Tibial nerve (tissue), 4 donors: ENCODE measurements around the gene RPRD1B. TPM values are rescaled to one million over a fixed set of nuclear protein-coding genes. Genes with fewer than 3 reads are reported as not detected.

Experiments used
- DNase-seq, 2 donors: peaks; one replicate each; pipeline ENCODE4 v3.0.0-alpha.2; 2019; ENCODE audit warnings: low spot score in 2 of 2
- H3K27ac ChIP-seq, 4 donors: fragments of 200-600 bp; sonication (generic) in 3 of 4; one replicate each; pipeline ENCODE4 v1.5.1; 2017 to 2019; ENCODE audit warnings: mild to moderate bottlenecking in 1 of 4
- H3K27me3 ChIP-seq, 2 donors: fragments of 200-600 bp; sonication (generic) in 1 of 2; one replicate each; pipeline versions ENCODE4 v1.5.1 to v1.6.0; 2017 to 2019
- H3K36me3 ChIP-seq, 3 donors: fragments of 200-600 bp; sonication (generic); one replicate each; pipeline ENCODE4 v1.5.1; 2018 to 2019
- H3K4me1 ChIP-seq, 4 donors: fragments of 200-600 bp; sonication (generic) in 3 of 4; one replicate each; pipeline ENCODE4 v1.5.1; 2017 to 2019
- H3K4me3 ChIP-seq, 4 donors: fragments of 200-600 bp; sonication (generic) in 3 of 4; one replicate each; pipeline ENCODE4 v1.5.1; 2017 to 2019; ENCODE audit warnings: mild to moderate bottlenecking in 1 of 4, moderate library complexity in 1 of 4
- H3K9me3 ChIP-seq, 4 donors: fragments of 200-600 bp; sonication (generic) in 3 of 4; one replicate each; pipeline ENCODE4 v1.5.1; 2017 to 2019
- EP300 ChIP-seq, 2 donors: sonication (generic); formaldehyde crosslinking; IDR thresholded peaks; one replicate each; pipeline ENCODE4 v1.6.1; 2017; ENCODE audit warnings: antibody characterized with exemption in 2 of 2, mild to moderate bottlenecking in 1 of 2
- POLR2A ChIP-seq, 2 donors: fragments of 450-650 bp; IDR thresholded peaks; one replicate each; pipeline ENCODE4 v1.6.1; 2017; ENCODE audit warnings: antibody characterized with exemption in 2 of 2, mild to moderate bottlenecking in 2 of 2, moderate library complexity in 2 of 2
- WGBS, 2 donors: methylation state at CpG; one replicate each; pipeline ENCODE4 v1.1.5; 2018; 5-methylcytosine and 5-hydroxymethylcytosine counted together
- total RNA-seq, 4 donors: library from RNA; depleted of rRNA; stranded (reverse); fragments of >200 nt; gene quantifications; one replicate each; pipeline ENCODE4 v1.1.0, GENCODE V29; 2016
- TF ChIP-seq, protein P1 (sequence below), 5 experiments: fragments of 200-600 bp in 3 of 5; fragments of 450-650 bp in 2 of 5; sonication (generic) in 3 of 5; IDR thresholded peaks; one replicate each; pipeline ENCODE4 v1.5.1; 2016 to 2019; ENCODE audit warnings: antibody characterized with exemption in 5 of 5, mild to moderate bottlenecking in 3 of 5, moderate library complexity in 2 of 5

RPRD1B gene
- total RNA-seq, 4 donors from 2014 or later = 28.5 to 36.3 (median 35.1) TPM

DNA sequence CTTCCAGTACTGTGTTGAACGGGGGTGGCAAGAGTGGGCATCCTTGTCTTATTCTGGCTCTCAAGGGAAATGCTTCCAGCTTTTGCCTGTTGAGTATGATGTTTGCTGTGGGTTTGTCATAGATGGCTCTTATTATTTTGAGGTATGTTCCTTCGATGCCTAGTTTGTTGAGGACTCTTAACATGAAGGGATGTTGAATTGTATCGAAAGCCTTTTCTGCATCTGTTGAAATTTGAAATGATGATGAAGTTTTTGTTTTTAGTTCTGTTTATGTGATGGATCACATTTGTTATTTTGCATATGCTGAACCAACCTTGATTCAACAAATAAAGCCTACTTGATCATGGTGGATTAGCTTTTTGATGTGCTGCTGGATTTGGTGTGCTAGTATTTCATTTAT, 48.0 kb downstream of the RPRD1B start:
- Histone ChIP-seq H3K4me1 (no peaks in the 10 kb centered on the region), H3K4me3 (no peak overlapping the region), H3K36me3 (peaks cover 0 to 84% (median 0%) of the 10 kb centered on the region in 3 donors), H3K27me3 (no peaks in the 10 kb centered on the region), H3K9me3 (no peaks in the 10 kb centered on the region), H3K27ac (no peak overlapping the region)
- no peak for TF ChIP-seq EP300 (IDR thresholded peaks at IDR 0.05)
- TF ChIP-seq POLR2A (IDR thresholded peaks at IDR 0.05) = no peak
- TF ChIP-seq, protein P1, sequence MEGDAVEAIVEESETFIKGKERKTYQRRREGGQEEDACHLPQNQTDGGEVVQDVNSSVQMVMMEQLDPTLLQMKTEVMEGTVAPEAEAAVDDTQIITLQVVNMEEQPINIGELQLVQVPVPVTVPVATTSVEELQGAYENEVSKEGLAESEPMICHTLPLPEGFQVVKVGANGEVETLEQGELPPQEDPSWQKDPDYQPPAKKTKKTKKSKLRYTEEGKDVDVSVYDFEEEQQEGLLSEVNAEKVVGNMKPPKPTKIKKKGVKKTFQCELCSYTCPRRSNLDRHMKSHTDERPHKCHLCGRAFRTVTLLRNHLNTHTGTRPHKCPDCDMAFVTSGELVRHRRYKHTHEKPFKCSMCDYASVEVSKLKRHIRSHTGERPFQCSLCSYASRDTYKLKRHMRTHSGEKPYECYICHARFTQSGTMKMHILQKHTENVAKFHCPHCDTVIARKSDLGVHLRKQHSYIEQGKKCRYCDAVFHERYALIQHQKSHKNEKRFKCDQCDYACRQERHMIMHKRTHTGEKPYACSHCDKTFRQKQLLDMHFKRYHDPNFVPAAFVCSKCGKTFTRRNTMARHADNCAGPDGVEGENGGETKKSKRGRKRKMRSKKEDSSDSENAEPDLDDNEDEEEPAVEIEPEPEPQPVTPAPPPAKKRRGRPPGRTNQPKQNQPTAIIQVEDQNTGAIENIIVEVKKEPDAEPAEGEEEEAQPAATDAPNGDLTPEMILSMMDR (IDR thresholded peaks at IDR 0.05) = no peak
- WGBS, 2 donors = 71 to 89% methylated on average over 3 of the region's 3 CpGs
- no peak for DNase-seq

DNA sequence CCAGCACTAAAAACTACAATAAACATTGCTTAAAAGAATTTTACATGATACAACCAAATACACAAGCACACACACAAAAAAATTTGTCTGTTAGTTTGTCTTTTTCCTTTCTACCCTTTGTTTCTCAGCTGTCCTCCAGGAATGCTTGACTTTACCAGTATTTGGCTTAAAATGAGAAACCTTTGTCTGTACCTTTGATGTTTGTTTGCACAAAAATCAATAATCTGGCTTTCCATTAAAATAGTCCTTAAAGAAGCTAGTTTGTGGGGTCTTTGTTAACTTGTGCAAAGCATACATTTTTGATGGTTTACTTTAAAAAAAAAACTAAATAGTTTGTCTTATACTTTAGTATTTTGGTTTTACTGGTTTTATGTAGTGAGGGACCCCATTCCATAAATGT, 49.3 kb downstream of the RPRD1B start:
- Histone ChIP-seq H3K4me1 (no peaks in the 10 kb centered on the region), H3K27ac (no peak overlapping the region)

DNA sequence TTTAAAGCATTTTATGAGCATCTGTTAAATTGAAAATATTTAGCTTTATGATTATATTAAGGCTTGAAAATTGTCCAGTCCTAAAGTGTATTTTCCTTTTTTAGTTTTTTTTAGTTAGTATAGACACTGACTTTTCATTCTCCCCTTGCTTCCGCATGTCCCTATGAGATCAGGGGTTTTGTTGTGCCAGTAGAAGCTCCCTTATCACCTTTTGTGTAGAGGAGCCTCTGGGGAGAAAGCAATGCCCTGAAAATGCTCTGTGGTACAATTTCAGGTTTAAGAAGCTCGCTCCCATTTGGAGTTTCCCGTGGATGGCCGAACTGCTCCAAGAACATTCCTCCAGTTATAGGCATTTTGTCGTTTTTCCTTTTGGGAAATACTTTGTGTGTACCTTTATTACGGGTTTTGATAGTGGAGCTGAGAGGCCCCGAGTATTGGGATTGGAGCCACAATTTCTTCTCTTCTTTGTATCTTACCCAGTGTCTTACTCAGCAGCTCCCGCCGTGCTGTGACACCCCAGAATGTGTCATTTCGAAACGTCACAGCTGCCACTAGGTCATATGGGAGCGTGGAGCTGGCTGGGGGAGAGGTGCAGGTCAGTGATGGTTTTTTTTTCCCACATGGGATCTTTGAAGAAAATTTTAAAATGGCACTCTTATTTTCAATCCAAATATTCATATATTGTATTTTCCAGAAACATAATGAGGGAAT, 49.9 kb downstream of the RPRD1B start:
- Histone ChIP-seq H3K9me3 (no peaks in the 10 kb centered on the region), H3K27me3 (no peaks in the 10 kb centered on the region), H3K27ac (no peak overlapping the region), H3K36me3 (peaks cover 0 to 84% (median 0%) of the 10 kb centered on the region in 3 donors), H3K4me3 (no peak overlapping the region), H3K4me1 (no peaks in the 10 kb centered on the region)
- no peak for DNase-seq
- TF ChIP-seq EP300 (IDR thresholded peaks at IDR 0.05) = no peak
- TF ChIP-seq, protein P1 (IDR thresholded peaks at IDR 0.05) = no peak
- TF ChIP-seq POLR2A (IDR thresholded peaks at IDR 0.05) = no peak
- 80 to 84% methylated on average over 12 of the region's 12 CpGs for WGBS, 2 donors

More for the DNA sequence above, 49.3 kb downstream of the RPRD1B start:
- DNase-seq = no peak
- no peak overlapping the region for H3K4me3 ChIP-seq
- H3K9me3 ChIP-seq = no peaks in the 10 kb centered on the region
- H3K27me3 ChIP-seq = no peaks in the 10 kb centered on the region
- TF ChIP-seq, protein P1 (IDR thresholded peaks at IDR 0.05) = no peak
- TF ChIP-seq EP300 (IDR thresholded peaks at IDR 0.05) = no peak
- TF ChIP-seq POLR2A (IDR thresholded peaks at IDR 0.05) = no peak
- peaks cover 0 to 84% (median 0%) of the 10 kb centered on the region in 3 donors for H3K36me3 ChIP-seq

DNA sequence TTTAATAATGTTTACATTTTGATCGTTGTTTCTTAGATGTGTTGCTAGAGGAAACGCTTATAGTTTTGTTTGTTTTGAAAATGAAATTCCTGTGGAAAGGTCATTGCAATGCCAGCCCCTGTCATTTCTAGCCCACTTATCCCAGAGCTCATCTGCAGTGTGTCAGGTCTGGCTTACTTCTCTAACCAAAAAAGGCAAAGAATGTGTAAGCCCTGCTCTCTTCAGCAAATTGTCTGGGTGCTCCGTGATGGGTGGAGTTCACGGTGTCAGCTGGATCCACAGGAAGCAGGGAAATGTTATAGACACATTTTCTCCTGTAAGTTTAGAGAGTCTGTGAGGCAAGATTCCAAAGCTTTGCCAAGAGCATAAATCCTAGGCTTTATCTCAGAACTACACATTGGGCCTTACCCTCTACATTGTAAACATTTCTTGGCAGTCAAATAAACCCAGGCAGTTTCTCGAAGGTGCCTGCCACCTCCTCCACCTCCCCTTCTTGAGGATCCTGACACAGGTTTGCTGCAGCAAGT, 50.9 kb downstream of the RPRD1B start:
- DNase-seq = no peak
- H3K4me3 ChIP-seq = no peak overlapping the region
- H3K27me3 ChIP-seq = no peaks in the 10 kb centered on the region
- H3K36me3 ChIP-seq = peaks cover 0 to 86% (median 0%) of the 10 kb centered on the region in 3 donors
- TF ChIP-seq EP300 (IDR thresholded peaks at IDR 0.05) (no peak), POLR2A (IDR thresholded peaks at IDR 0.05) (no peak)
- TF ChIP-seq, protein P1 (IDR thresholded peaks at IDR 0.05) = no peak
- H3K27ac ChIP-seq = no peak overlapping the region
- 53 to 56% methylated on average over 5 of the region's 5 CpGs for WGBS, 2 donors
- H3K9me3 ChIP-seq = no peaks in the 10 kb centered on the region
- no peaks in the 10 kb centered on the region for H3K4me1 ChIP-seq

DNA sequence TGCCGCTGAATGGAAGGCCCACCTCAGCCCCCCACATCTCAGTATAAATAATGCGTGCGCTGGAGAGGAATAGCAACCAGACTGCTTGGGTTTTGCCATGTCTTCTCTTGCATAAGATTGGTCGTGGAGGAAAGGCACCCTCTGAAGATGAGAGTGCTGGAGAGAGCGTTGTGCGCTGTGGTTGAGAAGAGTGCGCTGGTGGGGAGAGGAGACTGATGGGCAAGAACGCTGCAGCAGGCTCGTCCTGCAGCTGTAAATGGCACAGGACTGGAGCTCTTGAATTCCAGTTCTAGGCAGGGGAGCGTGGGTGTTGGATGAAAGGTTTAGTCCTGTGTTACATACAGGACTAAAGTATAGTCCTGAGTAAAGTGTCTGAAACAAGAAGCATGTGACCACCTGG, 51.5 kb downstream of the RPRD1B start:
- Histone ChIP-seq H3K36me3 (peaks cover 0 to 86% (median 0%) of the 10 kb centered on the region in 3 donors), H3K4me1 (no peaks in the 10 kb centered on the region), H3K27me3 (no peaks in the 10 kb centered on the region), H3K27ac (no peak overlapping the region), H3K9me3 (no peaks in the 10 kb centered on the region), H3K4me3 (no peak overlapping the region)
- no peak for DNase-seq
- no peak for TF ChIP-seq EP300 (IDR thresholded peaks at IDR 0.05)
- TF ChIP-seq, protein P1 (IDR thresholded peaks at IDR 0.05) = no peak
- TF ChIP-seq POLR2A (IDR thresholded peaks at IDR 0.05) = no peak
- 88 to 91% methylated on average over 10 of the region's 10 CpGs for WGBS, 2 donors
